DMS53 treated with DMSO at 0.1 percent for 48 hours (cell line): Measurements from ENCODE around the gene DIPK1A.
"Not testable (repeated sequence)": the region's sequence is repeated elsewhere in the genome, so short reads cannot be mapped to it uniquely, and the experiment has no call there.

Experiments used
- DNase-seq: peaks from one replicate; lab custom pipeline; 2025; ENCODE audit not compliant: unreplicated experiment; lab: John Stamatoyannopoulos, UW

DIPK1A gene

DNA sequence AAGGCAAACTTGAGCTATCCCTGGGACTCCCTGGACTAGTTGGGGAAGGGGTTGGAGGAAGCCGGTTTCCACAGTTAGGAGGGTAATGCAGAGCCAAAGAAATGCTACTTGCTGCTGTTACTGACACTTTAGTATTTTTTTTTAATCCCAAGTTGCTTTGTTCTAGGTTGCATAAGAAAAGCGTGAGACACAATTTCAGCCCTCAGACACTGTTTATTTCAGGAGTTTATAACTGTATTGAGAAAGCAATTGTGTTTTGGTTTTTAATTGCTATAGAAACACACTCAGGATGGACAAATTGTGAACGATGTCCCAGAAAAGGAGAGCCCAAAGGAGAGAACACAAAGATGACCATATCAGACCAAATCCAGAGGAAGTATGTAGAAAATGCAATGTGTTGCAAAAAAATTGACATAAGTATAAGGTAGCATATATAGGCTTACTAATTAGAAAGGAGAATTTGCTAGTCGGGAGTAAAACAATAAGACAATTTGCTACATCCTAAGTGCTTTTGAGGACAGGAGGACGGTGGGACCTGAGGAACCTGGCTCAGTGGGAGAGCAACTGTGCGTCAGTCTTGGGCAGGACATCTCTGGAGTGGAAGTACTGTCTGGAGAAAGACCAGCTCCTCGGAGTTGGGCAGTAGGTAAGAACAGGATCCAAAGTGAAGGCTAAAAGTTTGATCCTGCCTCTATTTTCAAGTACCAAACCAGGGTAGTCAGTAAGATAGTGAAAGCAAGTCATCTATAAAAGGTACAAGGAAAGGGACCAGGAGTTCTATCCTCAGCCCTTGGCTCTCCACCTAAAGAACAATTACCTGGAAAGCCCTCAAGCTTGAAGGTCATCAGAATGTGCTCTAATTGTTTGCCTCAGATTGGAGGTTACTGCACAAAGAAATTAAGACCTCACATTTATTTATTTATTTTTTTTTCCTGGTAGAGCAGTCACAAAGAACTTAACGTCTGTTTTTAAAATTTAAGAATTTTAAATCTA, 39.9 kb downstream of the DIPK1A start:
- DNase-seq, result no peak

- DNase-seq, result no peak
These were observed 44.4 kb downstream of the DIPK1A start for GRCh38 chr1:92916899-92917298.

GRCh38 chr1:92915547-92915946, 45.7 kb downstream of the DIPK1A start:
- no peak for DNase-seq

GRCh38 chr1:92913093-92913819, 48.0 kb downstream of the DIPK1A start:
- no peak for DNase-seq

GRCh38 chr1:92910081-92910480, 51.2 kb downstream of the DIPK1A start:
- no peak for DNase-seq

GRCh38 chr1:92909321-92909720, 51.9 kb downstream of the DIPK1A start:
- peak; percentile 55 for DNase-seq

- peak; percentile 96 for DNase-seq
These were observed 53.1 kb downstream of the DIPK1A start for GRCh38 chr1:92907949-92908684.

DNA sequence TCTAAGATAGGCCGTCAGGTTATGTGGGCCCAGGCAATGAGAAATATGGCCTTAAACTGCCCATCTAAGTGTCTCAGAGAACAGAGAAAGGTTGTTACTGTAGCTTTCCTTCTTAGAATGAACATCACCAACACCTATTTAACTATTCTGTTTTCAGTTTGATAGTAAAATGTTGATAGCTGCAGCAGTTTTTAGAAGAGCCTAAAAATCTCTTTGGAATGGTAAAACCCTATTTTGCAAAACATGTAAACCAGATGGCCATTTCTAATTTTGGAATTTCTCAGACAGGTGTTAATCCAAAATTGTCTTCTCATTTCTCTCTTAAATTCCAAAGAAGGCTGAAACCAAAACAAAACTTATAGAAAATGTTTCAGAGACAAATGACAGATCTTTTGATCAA, 57.5 kb downstream of the DIPK1A start:
- DNase-seq, result no peak

DNA sequence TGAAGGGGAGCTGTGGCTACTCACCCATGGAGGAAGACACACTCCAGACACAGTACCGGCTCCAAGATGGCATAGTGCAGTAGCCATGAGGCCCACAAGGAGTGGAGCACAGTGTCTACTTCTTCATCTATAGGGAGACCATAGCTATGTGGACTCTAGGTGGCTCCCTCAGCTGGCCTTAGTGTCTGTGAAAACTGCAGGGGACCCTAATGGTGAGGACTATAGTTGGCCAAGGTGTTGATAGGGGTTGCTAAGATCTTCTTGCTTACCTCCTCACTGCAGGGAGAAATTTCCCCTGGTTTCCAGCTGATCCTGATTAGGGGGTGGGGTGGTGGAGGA, 58.9 kb downstream of the DIPK1A start:
- DNase-seq, result peak; percentile 87

- peak; percentile 99 for DNase-seq
These were observed 59.4 kb downstream of the DIPK1A start for GRCh38 chr1:92901699-92902405.

DNA sequence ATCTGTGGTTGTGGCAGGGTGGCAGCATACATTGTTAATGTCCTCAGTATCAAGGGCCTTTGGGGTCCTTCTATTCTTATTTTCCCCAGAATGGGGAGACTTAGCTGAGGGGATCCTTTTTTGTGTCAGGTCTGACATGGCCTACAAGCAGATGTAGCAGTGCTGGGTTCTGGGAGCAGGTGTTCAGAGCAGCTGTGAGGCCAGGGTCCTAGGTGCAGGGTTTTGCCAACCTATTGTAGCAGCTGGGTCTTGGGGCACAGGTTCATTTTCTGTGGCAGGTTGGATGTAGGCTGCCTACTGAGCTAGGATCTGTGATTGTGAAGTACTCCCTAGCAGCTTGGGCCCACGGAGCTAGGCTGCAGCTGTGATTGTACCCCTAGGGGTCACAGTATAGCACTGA, 60.1 kb downstream of the DIPK1A start:
- DNase-seq, result peak; percentile 58

DNA sequence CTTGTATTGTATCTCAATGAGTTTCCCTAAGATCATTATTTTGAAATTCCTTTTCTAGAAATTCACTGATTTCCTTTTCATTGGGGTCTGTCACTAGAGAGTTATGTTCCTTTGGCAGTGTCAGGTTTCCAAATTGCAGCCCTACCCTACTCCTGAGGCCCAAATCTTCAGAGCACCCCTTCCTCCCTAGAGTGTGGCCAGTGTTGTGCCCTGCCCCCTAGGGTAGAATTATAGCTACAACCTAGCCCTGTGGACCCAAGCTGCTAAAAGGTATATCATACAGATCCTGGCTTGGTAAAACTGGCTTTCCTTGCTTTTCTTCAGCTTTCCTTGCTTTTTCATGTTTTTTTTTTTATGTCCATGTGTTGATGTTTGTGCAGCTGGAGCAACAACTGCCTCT, 60.7 kb downstream of the DIPK1A start:
- no peak for DNase-seq

- DNase-seq, result no peak
These were observed 61.5 kb downstream of the DIPK1A start for GRCh38 chr1:92899780-92900179.

DNA sequence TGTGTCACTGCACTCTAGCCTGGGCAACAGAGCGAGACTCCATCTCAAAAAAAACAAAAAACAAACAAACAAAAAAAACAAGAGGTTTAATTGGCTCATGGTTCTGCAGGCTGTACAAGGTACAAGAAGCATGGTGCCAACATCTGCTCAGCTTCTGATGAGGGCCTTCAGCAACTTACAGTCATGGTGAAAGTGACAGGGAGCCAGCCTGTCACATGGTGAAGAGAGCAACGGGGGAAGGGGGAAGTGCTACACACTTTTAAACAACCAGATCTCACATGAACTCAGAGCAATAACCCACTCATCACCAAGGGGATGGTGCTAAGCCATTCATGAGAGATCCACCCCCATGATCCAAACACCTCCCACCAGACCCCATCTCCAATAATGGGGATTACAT, 63.2 kb downstream of the DIPK1A start:
- DNase-seq, result not testable (repeated sequence)

DNA sequence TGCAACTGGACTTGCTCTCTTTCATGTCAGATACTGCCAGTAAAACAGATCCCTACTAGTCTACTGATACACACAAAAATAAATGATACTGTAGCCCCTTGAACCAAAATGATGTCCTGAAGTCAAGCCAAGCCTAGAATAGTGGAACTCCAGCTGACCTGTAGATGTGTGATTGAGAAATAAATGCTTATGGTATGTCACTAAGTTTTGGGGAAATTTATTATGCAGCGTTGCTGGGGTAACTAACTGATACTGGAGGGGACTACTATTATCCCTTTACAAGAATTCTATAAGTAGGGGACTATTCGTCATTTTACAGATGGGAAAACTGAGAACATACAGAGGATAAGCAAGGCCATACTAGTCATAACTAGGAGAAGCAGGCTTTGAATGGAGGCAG, 73.8 kb downstream of the DIPK1A start:
- DNase-seq, result peak; percentile 46

- peak; percentile 98 for DNase-seq
These were observed 74.3 kb downstream of the DIPK1A start for GRCh38 chr1:92886886-92887419.

DNA sequence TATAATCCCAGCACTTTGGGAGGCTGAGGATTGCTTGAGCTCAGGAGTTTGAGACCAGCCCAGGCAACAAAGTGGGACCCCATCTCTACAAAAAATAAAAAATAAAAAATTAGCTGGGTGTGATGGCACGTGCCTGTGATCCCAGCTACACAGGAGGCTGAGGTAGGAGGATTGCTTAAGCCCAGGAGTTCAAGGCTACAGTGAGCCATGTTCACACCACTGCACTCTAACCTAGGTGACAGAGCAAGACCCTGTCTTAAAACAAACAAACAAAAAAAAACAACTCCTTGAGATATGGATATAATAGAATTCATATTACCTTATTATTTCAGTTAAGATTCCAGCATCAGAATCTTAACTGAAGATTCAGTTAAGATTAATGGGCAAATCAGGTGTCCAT, 77.1 kb downstream of the DIPK1A start:
- DNase-seq, result no peak

DNA sequence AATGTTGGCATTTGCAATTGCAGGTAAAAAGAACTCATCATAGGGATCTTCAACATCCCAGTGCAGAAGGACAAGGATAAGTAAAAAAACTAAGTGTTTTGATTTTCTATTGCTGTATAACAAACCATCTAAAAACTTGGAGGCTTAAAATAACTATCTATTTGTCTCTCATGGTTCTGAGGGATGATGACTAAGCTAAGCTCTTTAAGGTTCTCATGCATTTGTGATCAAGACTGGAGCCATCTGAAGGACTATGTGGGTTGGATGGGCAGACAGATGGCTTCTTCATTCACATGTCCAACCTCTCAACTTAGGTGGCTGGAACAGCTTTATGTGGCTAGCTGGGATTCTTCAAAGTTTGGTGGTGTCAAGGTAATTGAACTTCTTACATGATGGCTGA, 78.0 kb downstream of the DIPK1A start:
- no peak for DNase-seq

GRCh38 chr1:92882819-92883218, 78.4 kb downstream of the DIPK1A start:
- DNase-seq, result no peak

DNA sequence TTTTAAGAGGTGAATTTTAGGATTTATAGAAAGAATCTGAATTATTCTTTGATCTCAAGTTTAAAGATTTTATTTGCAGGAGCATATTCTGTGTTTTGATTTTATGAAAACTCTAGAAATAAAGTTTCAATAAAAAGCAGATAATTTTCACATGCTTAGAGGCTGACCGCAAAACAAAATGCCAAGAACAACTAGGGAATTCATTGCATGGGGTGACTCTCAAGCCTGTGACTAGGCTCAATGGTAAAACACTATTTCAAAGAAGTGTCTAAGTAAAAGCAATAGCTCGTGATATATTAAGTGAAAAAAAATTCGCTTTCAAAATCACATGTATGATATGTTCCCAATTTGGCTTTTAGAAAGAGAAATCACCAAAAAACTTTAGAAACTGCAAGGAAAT, 79.9 kb downstream of the DIPK1A start:
- no peak for DNase-seq
